Uterus (tissue), 4 donors: ENCODE data around the gene TRIM62. TPM values are rescaled to one million over a fixed set of nuclear protein-coding genes. Genes with fewer than 3 reads are reported as not detected.
"Not testable (repeated sequence)": the region's sequence is repeated elsewhere in the genome, so short reads cannot be mapped to it uniquely, and the experiment has no call there.

Experiments
- DNase-seq, 2 donors: peaks; one replicate each; pipeline ENCODE4 v3.0.0-alpha.2; 2019 to 2020
- H3K27ac ChIP-seq, 2 donors: fragments of 200-600 bp; sonication (generic); 1 replicate in 1 of 2; 2 replicates in 1 of 2; pipeline ENCODE4 v1.5.1; 2016 to 2018
- H3K27me3 ChIP-seq, 2 donors: fragments of 200-600 bp; sonication (generic); one replicate each; pipeline ENCODE4 v1.5.1; 2018 to 2019; ENCODE audit warnings: control low read depth in 1 of 2
- H3K36me3 ChIP-seq, 2 donors: fragments of 200-600 bp; sonication (generic); one replicate each; pipeline ENCODE4 v1.5.1; 2019; ENCODE audit warnings: control low read depth in 1 of 2
- H3K4me1 ChIP-seq, 2 donors: fragments of 200-600 bp; sonication (generic); one replicate each; pipeline ENCODE4 v1.5.1; 2018 to 2019; ENCODE audit warnings: control low read depth in 1 of 2
- H3K4me3 ChIP-seq, 2 donors: fragments of 200-600 bp; sonication (generic); 1 replicate in 1 of 2; 2 replicates in 1 of 2; pipeline ENCODE4 v1.5.1; 2018 to 2019; ENCODE audit warnings: mild to moderate bottlenecking in 1 of 2
- H3K9me3 ChIP-seq, 2 donors: fragments of 200-600 bp; sonication (generic); one replicate each; pipeline ENCODE4 v1.5.1; 2019; ENCODE audit warnings: control low read depth in 1 of 2
- CTCF ChIP-seq, 4 experiments: fragments of 200-600 bp in 2 of 4; fragments of 450-650 bp in 2 of 4; sonication (generic) in 2 of 4; IDR thresholded peaks; one replicate each; pipeline ENCODE4 v1.5.1; 2016 to 2019; ENCODE audit warnings: antibody characterized with exemption in 4 of 4, mild to moderate bottlenecking in 2 of 4, moderate library complexity in 1 of 4
- POLR2A ChIP-seq, 2 donors: fragments of 450-650 bp; IDR thresholded peaks; one replicate each; pipeline ENCODE4 v1.6.1; 2016; ENCODE audit warnings: antibody characterized with exemption in 2 of 2, mild to moderate bottlenecking in 1 of 2, moderate library complexity in 1 of 2
- intact Hi-C: fragments of 100-400 bp; cut with DNase I; formaldehyde crosslinking; loops from one replicate; pipeline ENCODE4 v1.15.1; 2023; ENCODE audit warnings: low total_unique reads
- total RNA-seq, 4 donors: library from RNA; depleted of rRNA in 3 of 4; stranded (reverse); fragments of >200 nt in 3 of 4; gene quantifications; one replicate each; pipeline versions ENCODE4 v1.1.0 to v1.2.4, GENCODE V29; 2014 to 2023
- donor health status: DM: yes; HTN: yes; CAD: no.

TRIM62 gene
- total RNA-seq, 4 donors from 2014 or later, result 0.26 to 9.4 (median 1.4) TPM

- DNase-seq, result peak; percentile 99
- Histone ChIP-seq H3K4me3 (peak overlapping the region; percentile 62 to 87), H3K36me3 (no peaks in the 10 kb centered on the region), H3K4me1 (peaks cover 0 to 7% of the 10 kb centered on the region in 2 donors), H3K27ac (peak overlapping the region; percentile 81 to 91), H3K27me3 (no peaks in the 10 kb centered on the region), H3K9me3 (no peaks in the 10 kb centered on the region)
- TF ChIP-seq CTCF (IDR thresholded peaks at IDR 0.05) (peak; percentile 80 to 96 (median 92)), POLR2A (IDR thresholded peaks at IDR 0.05) (peak; percentile 34 to 59)
- intact Hi-C loops, result no loop called here
Observed at GRCh38 chr1:33127001-33127823, 54.6 kb downstream of the TRIM62 start.

GRCh38 chr1:33126411-33127000 lies 55.3 kb downstream of the TRIM62 start:
- peak overlapping the region; percentile 81 to 91 for H3K27ac ChIP-seq
- intact Hi-C loops, result no loop called here
- no peak for DNase-seq
- peak overlapping the region; percentile 62 to 87 for H3K4me3 ChIP-seq
- peaks cover 0 to 7% of the 10 kb centered on the region in 2 donors for H3K4me1 ChIP-seq
- no peaks in the 10 kb centered on the region for H3K27me3 ChIP-seq
- H3K9me3 ChIP-seq, result no peaks in the 10 kb centered on the region
- no peaks in the 10 kb centered on the region for H3K36me3 ChIP-seq
- TF ChIP-seq CTCF (IDR thresholded peaks at IDR 0.05) (no peak), POLR2A (IDR thresholded peaks at IDR 0.05) (no peak)

- H3K27me3 ChIP-seq, H3K4me1 ChIP-seq, H3K36me3 ChIP-seq, DNase-seq, H3K9me3 ChIP-seq, H3K27ac ChIP-seq, H3K4me3 ChIP-seq, intact Hi-C loops: not testable (repeated sequence)
Observed at GRCh38 chr1:33124647-33125046, 57.2 kb downstream of the TRIM62 start.

GRCh38 chr1:33123266-33123665 lies 58.6 kb downstream of the TRIM62 start:
- Histone ChIP-seq H3K36me3 (no peaks in the 10 kb centered on the region), H3K9me3 (no peaks in the 10 kb centered on the region), H3K27me3 (no peaks in the 10 kb centered on the region), H3K4me3 (no peak overlapping the region), H3K27ac (no peak overlapping the region), H3K4me1 (peaks cover 0 to 7% of the 10 kb centered on the region in 2 donors)
- no peak for TF ChIP-seq POLR2A (IDR thresholded peaks at IDR 0.05)
- no peak for TF ChIP-seq CTCF (IDR thresholded peaks at IDR 0.05)
- no peak for DNase-seq
- intact Hi-C loops, result no loop called here

GRCh38 chr1:33122483-33123178 lies 59.2 kb downstream of the TRIM62 start:
- DNase-seq, result no peak
- Histone ChIP-seq H3K4me3 (no peak overlapping the region), H3K27me3 (no peaks in the 10 kb centered on the region), H3K36me3 (no peaks in the 10 kb centered on the region), H3K4me1 (peaks cover 0 to 7% of the 10 kb centered on the region in 2 donors), H3K9me3 (no peaks in the 10 kb centered on the region), H3K27ac (no peak overlapping the region)
- TF ChIP-seq CTCF (IDR thresholded peaks at IDR 0.05), result no peak
- no peak for TF ChIP-seq POLR2A (IDR thresholded peaks at IDR 0.05)
- intact Hi-C loops, result no loop called here
